Activated CD4-positive, alpha-beta T cell treated with anti-CD3 and anti-CD28 coated beads for 4 hours (primary cell): ENCODE measurements around the gene OR2C1.

Experiments used
- DNase-seq, 2 donors: peaks; one replicate each; pipeline ENCODE4 v3.0.0-alpha.2; 2020

Gene OR2C1

GRCh38 chr16:3355589-3355988, at the start of gene OR2C1:
TSS of gene OR2C1 (plus strand) at chr16:3355889. CDS start at chr16:3355941, 52 bp downstream.
- no peak for DNase-seq

- no peak for DNase-seq
Measured at GRCh38 chr16:3306078-3306477, 49.6 kb upstream of the OR2C1 start.

GRCh38 chr16:3311496-3311895, 44.2 kb upstream of the OR2C1 start:
- DNase-seq: no peak

- DNase-seq: no peak
Measured at GRCh38 chr16:3317315-3317999, 38.2 kb upstream of the OR2C1 start.

GRCh38 chr16:3321816-3322215, 33.9 kb upstream of the OR2C1 start:
- no peak for DNase-seq

GRCh38 chr16:3327514-3327913, 28.2 kb upstream of the OR2C1 start:
- no peak for DNase-seq

GRCh38 chr16:3328104-3328503, 27.6 kb upstream of the OR2C1 start:
- no peak for DNase-seq

GRCh38 chr16:3328643-3329042, 27.0 kb upstream of the OR2C1 start:
- no peak for DNase-seq

GRCh38 chr16:3346041-3346440, 9.6 kb upstream of the OR2C1 start:
- no peak for DNase-seq

- DNase-seq: no peak
Measured at GRCh38 chr16:3347586-3347985, 8.1 kb upstream of the OR2C1 start.

- no peak for DNase-seq
Measured at GRCh38 chr16:3348547-3349167, 7.0 kb upstream of the OR2C1 start.

GRCh38 chr16:3349175-3349574, 6.5 kb upstream of the OR2C1 start:
- DNase-seq: no peak

GRCh38 chr16:3356118-3356517, 429 bp downstream of the OR2C1 start:
- DNase-seq: no peak

- no peak for DNase-seq
Measured at GRCh38 chr16:3358871-3359270, 3.2 kb downstream of the OR2C1 start.

GRCh38 chr16:3362931-3363330, 7.2 kb downstream of the OR2C1 start:
- no peak for DNase-seq

GRCh38 chr16:3363793-3364192, 8.1 kb downstream of the OR2C1 start:
- DNase-seq: no peak

GRCh38 chr16:3364774-3365427, 9.2 kb downstream of the OR2C1 start:
- DNase-seq: peak; percentile 80 to 88

- no peak for DNase-seq
Measured at GRCh38 chr16:3369073-3369472, 13.4 kb downstream of the OR2C1 start.

- no peak for DNase-seq
Measured at GRCh38 chr16:3375680-3376079, 20.0 kb downstream of the OR2C1 start.

GRCh38 chr16:3377917-3378316, 22.2 kb downstream of the OR2C1 start:
- no peak for DNase-seq

GRCh38 chr16:3383045-3383448, 27.4 kb downstream of the OR2C1 start:
- no peak for DNase-seq

GRCh38 chr16:3388325-3388724, 32.6 kb downstream of the OR2C1 start:
- DNase-seq: no peak

GRCh38 chr16:3389663-3390338, 34.1 kb downstream of the OR2C1 start:
- DNase-seq: no peak

GRCh38 chr16:3400446-3400778, 44.7 kb downstream of the OR2C1 start:
- no peak for DNase-seq
